Liver (tissue), 3 donors: ENCODE data around the gene TPD52L2.

Experiments used
- CTCF ChIP-seq: fragments of 150-350 bp; IDR thresholded peaks from 2 replicates; pipeline ENCODE4 v1.5.1; 2017; ENCODE audit warnings: improper control_type of control experiment, low read depth, low read length; ENCODE audit not compliant: missing input control
- EGR1 ChIP-seq, 2 donors: IDR thresholded peaks; 2 replicates each; pipeline ENCODE4 v1.6.1; 2016 to 2018; ENCODE audit warnings: antibody characterized with exemption in 2 of 2, low read depth in 2 of 2
- FOXA1 ChIP-seq: IDR thresholded peaks from 2 replicates; pipeline ENCODE4 v1.6.1; 2016; ENCODE audit warnings: antibody characterized with exemption
- RAD21 ChIP-seq, 2 donors: IDR thresholded peaks; 2 replicates each; pipeline ENCODE4 v1.6.1; 2016; ENCODE audit warnings: antibody characterized with exemption in 2 of 2, mild to moderate bottlenecking in 2 of 2
- TAF1 ChIP-seq: conservative IDR thresholded peaks from 2 replicates; pipeline ENCODE4 v1.6.1; 2016; ENCODE audit warnings: antibody characterized with exemption, mild to moderate bottlenecking
- YY1 ChIP-seq: IDR thresholded peaks from 2 replicates; pipeline ENCODE4 v1.6.1; 2016; ENCODE audit warnings: antibody characterized with exemption, mild to moderate bottlenecking
- donor health status: healthy.
- donor health status: healthy.

GRCh38 chr20:63933646-63934045 is 68.6 kb downstream of the TPD52L2 start:
- no peak for TF ChIP-seq RAD21 (IDR thresholded peaks at IDR 0.05)
- no peak for TF ChIP-seq CTCF
- no peak for TF ChIP-seq FOXA1
- TF ChIP-seq YY1, result no peak
- no peak for TF ChIP-seq EGR1 (IDR thresholded peaks at IDR 0.05; ENCODE audit: low read depth in 2 of 2)
- no peak for TF ChIP-seq TAF1
